GM12872 (cell line): ENCODE measurements around the gene PTGES2.

ENCODE experiments used
- CTCF ChIP-seq: IDR thresholded peaks from 3 replicates; pipeline ENCODE4 v1.5.1; 2011; ENCODE audit warnings: low read depth, mild to moderate bottlenecking, low read length, moderate library complexity; ENCODE audit not compliant: insufficient read depth

Gene PTGES2

GRCh38 chr9:128121924-128122808 is 5.4 kb downstream of the PTGES2 start:
- TF ChIP-seq CTCF = no peak

GRCh38 chr9:128121466-128121810 is 6.1 kb downstream of the PTGES2 start:
- no peak for TF ChIP-seq CTCF

- TF ChIP-seq CTCF = no peak
These were observed 6.6 kb downstream of the PTGES2 start for GRCh38 chr9:128120741-128121465.

- TF ChIP-seq CTCF = no peak
These were observed 7.3 kb downstream of the PTGES2 start for GRCh38 chr9:128120061-128120740.

GRCh38 chr9:128118971-128119665 is 8.4 kb downstream of the PTGES2 start:
- TF ChIP-seq CTCF = no peak

- TF ChIP-seq CTCF = no peak
These were observed 9.1 kb downstream of the PTGES2 start for GRCh38 chr9:128118472-128118857.
